ENCODE results near the gene PLPP4.

PLPP4 gene

GRCh38 chr10:120517881-120518484, 61.0 kb downstream of the PLPP4 start:
- ATAC-seq: no peak
- DNase-seq: no peak

- DNase-seq (no peak), ATAC-seq (no peak)
Measured at GRCh38 chr10:120521880-120522279, 64.9 kb downstream of the PLPP4 start.

DNA sequence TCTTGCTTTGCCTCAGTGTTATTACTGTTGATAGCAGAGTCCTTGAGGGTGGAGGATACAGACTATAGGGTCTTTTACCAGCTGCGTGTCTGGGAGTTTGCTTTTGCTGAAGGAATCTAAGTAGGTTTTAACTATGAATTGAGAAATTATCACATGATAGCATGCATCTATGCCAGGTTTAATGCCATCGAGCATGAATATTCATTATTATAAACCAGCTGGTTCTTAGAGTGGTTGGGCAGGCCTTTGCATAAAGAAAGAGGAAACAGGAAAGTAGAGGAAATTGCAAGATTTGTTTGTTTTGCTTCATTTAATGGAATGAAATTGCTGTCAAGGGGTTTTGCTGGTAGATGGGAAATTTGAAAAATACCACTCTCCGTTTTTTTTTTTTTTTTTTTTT, 70.7 kb downstream of the PLPP4 start:
- DNase-seq: no peak

GRCh38 chr10:120530699-120531098, 73.7 kb downstream of the PLPP4 start:
- DNase-seq (no peak), ATAC-seq (no peak)

More for the DNA sequence above, 70.7 kb downstream of the PLPP4 start:
- ATAC-seq: no peak

DNA sequence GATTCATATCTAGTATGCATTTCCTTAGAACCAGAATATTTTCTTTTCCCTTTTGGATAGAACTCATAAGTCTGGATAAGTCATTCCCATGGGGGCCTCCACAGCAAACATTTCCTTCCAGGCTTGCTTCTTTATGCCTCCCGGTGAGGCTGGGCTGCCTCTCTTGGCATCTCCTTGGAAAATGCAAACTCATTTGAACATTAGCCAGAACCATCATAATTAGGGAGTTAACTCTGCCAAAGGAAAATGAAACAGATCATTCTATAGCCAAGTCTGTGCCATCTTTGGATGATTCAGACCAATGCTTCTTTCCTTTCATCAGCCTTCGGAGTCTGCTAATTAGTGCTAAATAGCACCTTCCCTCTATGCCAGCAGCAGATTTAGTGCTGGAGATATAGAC, 81.1 kb downstream of the PLPP4 start:
- ATAC-seq (no peak), DNase-seq (no peak)

GRCh38 chr10:120539076-120539475, 82.0 kb downstream of the PLPP4 start:
- no peak for ATAC-seq
- DNase-seq: no peak

DNA sequence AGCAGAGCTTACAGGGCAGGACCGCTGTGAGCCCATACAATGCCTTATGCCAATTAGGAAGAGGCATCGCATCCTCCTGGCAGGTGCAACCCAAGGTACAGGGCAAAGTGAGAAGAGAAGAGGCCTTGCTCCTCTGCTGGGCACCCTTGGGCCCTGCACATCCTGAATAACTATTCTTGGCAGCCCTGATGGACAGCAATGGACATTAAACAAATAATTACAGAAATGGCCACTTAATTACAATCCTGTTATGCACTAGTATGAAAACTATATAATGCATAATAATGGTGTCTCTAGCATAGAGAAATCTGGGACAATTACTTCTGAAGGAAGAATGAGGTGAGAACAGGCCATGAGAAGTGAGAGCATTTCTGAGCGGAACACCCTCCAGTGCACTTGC, 83.5 kb downstream of the PLPP4 start:
- ATAC-seq: no peak
- DNase-seq: no peak

GRCh38 chr10:120541984-120542383, 85.0 kb downstream of the PLPP4 start:
- DNase-seq (no peak), ATAC-seq (no peak)

DNA sequence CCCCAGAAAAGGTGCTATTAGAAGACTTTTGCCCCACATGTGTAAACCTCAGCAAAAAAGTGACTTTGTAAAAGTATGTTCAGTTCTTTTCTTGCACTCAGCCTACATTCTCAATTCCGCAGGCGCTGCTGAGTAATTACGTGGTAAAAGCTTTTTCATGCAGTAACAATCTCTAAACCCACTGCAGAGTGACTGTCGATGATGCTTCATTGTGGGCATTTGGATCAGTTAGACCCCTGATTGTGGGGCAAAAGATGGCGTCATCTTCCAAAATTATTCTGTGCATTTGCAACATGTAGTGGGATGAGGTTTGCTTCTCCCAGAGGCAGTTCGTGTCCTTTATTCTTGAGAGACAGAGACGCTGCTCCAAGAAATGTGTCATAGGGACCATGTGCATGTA, 85.6 kb downstream of the PLPP4 start:
- DNase-seq (no peak), ATAC-seq (no peak)

- DNase-seq (no peak), ATAC-seq (no peak)
Measured at GRCh38 chr10:120543291-120543690, 86.3 kb downstream of the PLPP4 start.

DNA sequence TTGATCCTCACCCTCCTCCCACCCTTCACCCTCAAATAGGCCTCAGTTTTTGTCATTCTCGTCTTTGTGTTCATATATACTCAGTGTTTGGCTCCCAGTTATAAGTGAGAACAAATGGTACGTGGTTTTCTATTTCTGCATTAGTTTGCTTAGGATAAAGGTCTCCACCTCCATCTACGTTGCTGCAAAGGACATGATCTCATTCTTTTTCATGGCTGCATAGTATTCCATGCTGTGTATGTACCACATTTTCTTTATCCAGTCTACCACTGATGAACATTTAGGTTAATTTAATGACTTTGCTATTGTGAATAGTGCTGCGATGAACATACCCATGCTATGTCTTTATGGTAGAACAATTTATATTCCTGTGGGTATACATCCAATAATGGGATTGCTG, 91.2 kb downstream of the PLPP4 start:
- ATAC-seq (no peak), DNase-seq (no peak)

DNA sequence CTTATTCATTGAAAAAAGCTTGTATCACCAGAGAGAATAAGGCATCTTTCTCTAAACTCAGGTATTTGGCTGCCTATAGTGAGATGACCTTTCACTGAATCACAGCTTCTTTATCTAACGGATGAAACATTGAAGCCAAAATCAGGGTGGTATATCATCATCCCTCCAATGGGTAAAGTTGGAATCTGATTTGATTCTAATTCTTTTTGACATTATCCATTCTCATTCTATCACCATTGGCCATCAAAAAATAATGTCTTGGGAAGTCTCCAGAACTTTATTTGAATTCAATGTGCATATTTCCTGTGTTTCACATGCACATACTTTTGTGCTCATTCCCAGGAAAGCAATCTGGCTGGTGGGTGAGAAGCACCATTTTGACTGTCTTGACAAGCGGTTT, 95.2 kb downstream of the PLPP4 start:
- ATAC-seq (no peak), DNase-seq (no peak)

GRCh38 chr10:120553911-120554310, 96.9 kb downstream of the PLPP4 start:
- ATAC-seq: no peak
- DNase-seq: no peak

- DNase-seq (no peak), ATAC-seq (no peak)
Measured at GRCh38 chr10:120555436-120555835, 98.4 kb downstream of the PLPP4 start.

GRCh38 chr10:120555842-120556532, 99.0 kb downstream of the PLPP4 start:
- DNase-seq: no peak
- no peak for ATAC-seq

DNA sequence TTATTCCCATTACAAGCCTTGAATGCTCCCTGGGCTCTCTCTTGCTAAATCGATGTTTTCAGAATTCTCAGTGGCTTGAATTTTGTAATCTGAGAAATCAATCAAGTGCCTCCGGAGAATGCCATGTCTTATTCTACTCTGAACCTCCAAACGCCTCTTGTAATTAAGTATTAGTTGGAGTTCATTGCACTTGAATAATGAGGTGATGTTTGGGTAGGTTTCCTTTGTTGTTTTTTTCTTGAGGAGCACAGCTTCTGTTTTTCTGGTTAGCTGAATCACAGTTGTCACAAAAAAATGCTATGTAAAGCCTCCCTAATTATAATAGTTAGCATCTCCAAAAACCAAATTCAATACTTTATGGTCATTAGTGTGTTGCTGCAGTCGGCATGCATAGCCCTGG, 100.3 kb downstream of the PLPP4 start:
- ATAC-seq: no peak
- DNase-seq: no peak

DNA sequence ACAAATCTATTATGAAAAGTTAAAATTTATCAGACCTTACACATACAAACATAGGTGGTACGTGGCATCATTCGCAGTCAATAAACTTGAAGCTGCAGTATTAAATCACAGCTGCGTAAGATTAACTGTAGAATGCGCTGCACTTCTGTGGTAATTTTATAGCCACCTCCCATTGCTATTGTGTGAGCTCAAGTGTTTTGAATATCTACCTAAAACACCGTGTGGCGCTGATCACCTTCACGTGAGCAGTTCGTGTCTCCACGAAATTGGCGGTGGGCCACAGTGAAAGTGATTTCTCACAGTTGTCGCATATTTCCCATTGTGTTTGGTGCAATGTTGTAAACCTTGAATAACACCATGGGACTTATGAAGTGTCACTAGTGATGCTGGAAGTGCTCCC, 102.8 kb downstream of the PLPP4 start:
- ATAC-seq (no peak), DNase-seq (no peak)

DNA sequence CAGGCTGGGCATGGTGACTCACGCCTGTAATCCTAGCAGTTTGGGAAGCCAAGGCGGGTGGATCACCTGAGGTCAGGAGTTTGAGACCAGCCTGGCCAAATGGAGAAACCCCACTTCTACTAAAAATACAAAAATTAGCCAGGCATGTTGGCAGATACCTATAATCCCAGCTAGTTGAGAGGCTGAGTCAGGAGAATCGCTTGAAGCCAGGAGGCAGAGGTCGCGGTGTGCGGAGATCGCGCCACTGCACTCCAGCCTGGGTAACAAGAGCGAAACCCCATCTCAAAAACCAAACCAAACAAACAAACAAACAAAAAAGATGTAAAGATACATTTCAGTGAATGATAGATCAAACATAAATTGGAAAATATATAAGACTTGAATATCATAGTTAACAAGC, 105.9 kb downstream of the PLPP4 start:
- DNase-seq (no peak), ATAC-seq (no peak)

GRCh38 chr10:120570418-120570817, 113.4 kb downstream of the PLPP4 start:
- no peak for DNase-seq
- no peak for ATAC-seq

GRCh38 chr10:120571266-120571665, 114.2 kb downstream of the PLPP4 start:
- DNase-seq (no peak), ATAC-seq (no peak)

DNA sequence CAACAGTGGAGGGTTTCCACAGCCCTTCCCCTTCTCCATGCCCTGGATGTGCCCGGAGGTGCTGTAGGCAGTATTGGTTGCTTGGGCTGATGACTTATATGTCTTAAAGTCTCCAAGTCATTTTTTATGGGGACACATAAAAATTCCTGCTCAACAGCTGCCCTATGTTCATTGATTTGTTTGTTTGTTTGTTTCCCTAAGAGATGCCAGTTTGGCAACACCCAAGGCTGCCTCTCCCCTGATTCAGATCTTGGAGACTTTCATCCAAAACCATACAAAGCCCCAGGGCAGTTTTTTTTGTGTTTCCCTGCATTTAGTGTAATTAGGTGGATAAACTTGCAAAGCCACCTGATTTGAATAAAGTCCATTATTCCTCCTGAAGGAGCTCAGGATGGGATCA, 115.3 kb downstream of the PLPP4 start:
- no peak for ATAC-seq
- no peak for DNase-seq

GRCh38 chr10:120573355-120573754, 116.3 kb downstream of the PLPP4 start:
- no peak for ATAC-seq
- no peak for DNase-seq

DNA sequence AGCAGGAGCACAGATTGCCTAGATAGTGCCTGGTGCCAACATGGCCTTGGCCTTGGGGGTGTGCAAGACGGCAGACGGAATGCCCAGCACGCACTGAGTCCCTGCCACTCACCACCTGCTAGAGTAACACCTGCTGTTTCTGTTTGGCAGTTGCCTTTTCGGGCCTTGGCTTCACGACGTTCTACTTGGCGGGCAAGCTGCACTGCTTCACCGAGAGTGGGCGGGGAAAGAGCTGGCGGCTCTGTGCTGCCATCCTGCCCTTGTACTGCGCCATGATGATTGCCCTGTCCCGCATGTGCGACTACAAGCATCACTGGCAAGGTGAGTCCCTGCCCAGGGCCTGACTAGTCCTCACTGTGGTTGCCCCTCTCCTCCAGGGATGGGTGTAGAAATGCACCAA, 118.0 kb downstream of the PLPP4 start:
- no peak for ATAC-seq

GRCh38 chr10:120575411-120575810, 118.4 kb downstream of the PLPP4 start:
- DNase-seq (no peak), ATAC-seq (no peak)

More for the DNA sequence above, 118.0 kb downstream of the PLPP4 start:
- no peak for DNase-seq

All from stimulated activated naive CD8-positive, alpha-beta T cell treated with anti-CD3 and anti-CD28 coated beads, Interleukin-15, Interleukin-2, amounts not matched to agents 100 U/mL and 50 U/mL, for 24 hours (primary cell).